Measurements from ENCODE around the gene DUSP21. TPM values are rescaled to one million over a fixed set of nuclear protein-coding genes. Genes with fewer than 3 reads are reported as not detected.
"Not testable (repeated sequence)": the region's sequence is repeated elsewhere in the genome, so short reads cannot be mapped to it uniquely, and the experiment has no call there.

Gene DUSP21
- polyA plus RNA-seq, 1 of the 3 experiments (the other 2 are of a cell fraction): not detected

DNA sequence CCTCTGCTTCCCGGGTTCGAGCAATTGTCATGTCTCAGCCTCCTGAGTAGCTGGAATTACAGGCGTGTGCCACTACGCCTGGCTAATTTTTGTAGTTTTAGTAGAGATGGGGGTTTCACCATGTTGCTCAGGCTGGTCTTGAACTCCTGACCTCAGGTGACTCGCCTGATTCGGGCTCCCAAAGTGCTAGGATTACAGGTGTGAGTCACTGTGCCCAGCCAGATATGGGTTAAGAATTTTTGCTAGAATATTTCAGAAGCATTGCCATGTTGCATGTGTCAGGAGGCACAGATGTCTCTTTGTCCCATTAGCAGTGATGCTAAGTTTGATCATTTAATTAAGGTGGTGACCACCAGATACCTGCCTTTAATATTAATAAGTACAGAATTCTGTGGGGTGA is 7.1 kb downstream of the DUSP21 start:
- TF ChIP-seq RXRA (IDR thresholded peaks at IDR 0.05; ENCODE audit: borderline replicate concordance, low read depth): 0 out of 2 replicates have a peak, but pooled peaks have one; percentile 12
- WGBS (ENCODE audit: low lambda C conversion rate): 39% methylated on average over 6 of the region's 6 CpGs

DNA sequence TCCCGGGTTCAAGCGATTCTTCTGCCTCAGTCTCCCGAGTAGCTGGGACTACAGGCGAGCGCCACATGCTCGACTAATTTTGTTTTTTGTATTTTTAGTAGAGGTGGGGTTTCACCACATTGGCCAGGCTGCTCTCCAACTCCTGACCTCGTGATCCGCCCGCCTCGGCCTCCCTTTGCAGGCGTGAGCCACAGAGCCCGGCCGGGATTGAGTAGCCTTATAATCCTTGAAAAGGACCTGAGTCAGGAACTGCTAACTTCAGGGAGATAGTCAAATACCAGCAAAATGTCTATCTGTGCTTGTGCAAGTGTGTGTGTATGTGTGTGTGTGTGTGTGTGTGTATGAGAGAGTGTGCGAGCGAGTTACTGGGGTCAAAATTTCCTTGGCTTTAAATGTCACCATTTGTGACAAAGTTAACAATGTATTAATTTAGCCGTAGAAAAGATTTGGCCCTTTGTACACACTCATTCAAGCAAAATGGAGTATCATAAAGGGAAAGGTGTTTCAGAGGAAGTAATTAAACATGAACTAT is 27.4 kb downstream of the DUSP21 start:
- Histone ChIP-seq H3K4me3 (ENCODE audit: low read depth in 2 of 2, low read length in 1 of 2) (peak overlapping the region; percentile 87 to 92), H4K20me1 (ENCODE audit: insufficient read depth) (peaks cover 14% of the 10 kb centered on the region), H3K27me3 (ENCODE audit: insufficient read depth) (no peaks in the 10 kb centered on the region), H3K9me2 (no peaks in the 10 kb centered on the region), H3K27ac (ENCODE audit: low read depth in 2 of 2, low read length in 1 of 2) (no peak overlapping the region), H3K9me3 (no peaks in the 10 kb centered on the region), H3K4me1 (ENCODE audit: control insufficient read depth in 1 of 2, insufficient read depth in 2 of 2, low read depth in 1 of 2, low read length in 1 of 2) (peaks cover 0 to 4% of the 10 kb centered on the region in 2 experiments; a peak in 3 of 4 replicates), H3F3A (replicated peaks; ENCODE audit: insufficient read depth) (peaks cover 10% of the 10 kb centered on the region), H2AFZ (ENCODE audit: low read depth) (peak overlapping the region; percentile 61), H3K36me3 (replicated peaks in 1 of 2; ENCODE audit: control insufficient read depth in 1 of 2, insufficient read depth in 2 of 2, low read length in 1 of 2) (no peaks in the 10 kb centered on the region), H3K4me2 (peak overlapping the region; percentile 81), H3K79me2 (ENCODE audit: insufficient read depth) (peaks cover 47% of the 10 kb centered on the region), H3K9ac (peak overlapping the region; percentile 85; the same call in 1 of the 2 replicates)
- DNase-seq: no peak
- ChIA-PET CTCF (interaction anchor here (2.0 kb wide), 1 partner anchor 199 kb away, joined by 10 read pairs; no protein-coding TSS in a partner anchor), POLR2A (interaction anchor here (0.7 kb wide), 1 partner anchor 196 kb away, joined by 3 read pairs; no protein-coding TSS in a partner anchor)
- TF ChIP-seq POLR2AphosphoS5 (IDR thresholded peaks at IDR 0.05; ENCODE audit: low read depth, low read length) (no peak), GATA2 (CRISPR knock-in tag; IDR thresholded peaks at IDR 0.05) (no peak), NRF1 (IDR thresholded peaks at IDR 0.05; ENCODE audit: low read depth, low read length) (no peak), MXI1 (IDR thresholded peaks at IDR 0.05; ENCODE audit: low read depth, low read length) (no peak), NFIC (IDR thresholded peaks at IDR 0.05; ENCODE audit: borderline replicate concordance) (no peak), CHD2 (IDR thresholded peaks at IDR 0.05; ENCODE audit: low read length, partially characterized antibody) (no peak), EZH2phosphoT487 (IDR thresholded peaks at IDR 0.05; ENCODE audit: borderline replicate concordance, low read depth) (no peak)
- 95% methylated on average over 16 of the region's 16 CpGs for WGBS (ENCODE audit: low lambda C conversion rate)

More for the DNA sequence above, 7.1 kb downstream of the DUSP21 start:
- CTCF ChIA-PET; H3K4me3 ChIP-seq (ENCODE audit: low read depth in 2 of 2, low read length in 1 of 2); H3K4me2 ChIP-seq; H3K27me3 ChIP-seq (ENCODE audit: insufficient read depth); H3K9me3 ChIP-seq; H3F3A ChIP-seq (replicated peaks; ENCODE audit: insufficient read depth); H3K9me2 ChIP-seq; H3K79me2 ChIP-seq (ENCODE audit: insufficient read depth); POLR2A ChIA-PET; H3K9ac ChIP-seq; H3K36me3 ChIP-seq (replicated peaks in 1 of 2; ENCODE audit: control insufficient read depth in 1 of 2, insufficient read depth in 2 of 2, low read length in 1 of 2); H3K27ac ChIP-seq (ENCODE audit: low read depth in 2 of 2, low read length in 1 of 2); H3K4me1 ChIP-seq (ENCODE audit: control insufficient read depth in 1 of 2, insufficient read depth in 2 of 2, low read depth in 1 of 2, low read length in 1 of 2); DNase-seq; H2AFZ ChIP-seq (ENCODE audit: low read depth); H4K20me1 ChIP-seq (ENCODE audit: insufficient read depth): not testable (repeated sequence)

DNA sequence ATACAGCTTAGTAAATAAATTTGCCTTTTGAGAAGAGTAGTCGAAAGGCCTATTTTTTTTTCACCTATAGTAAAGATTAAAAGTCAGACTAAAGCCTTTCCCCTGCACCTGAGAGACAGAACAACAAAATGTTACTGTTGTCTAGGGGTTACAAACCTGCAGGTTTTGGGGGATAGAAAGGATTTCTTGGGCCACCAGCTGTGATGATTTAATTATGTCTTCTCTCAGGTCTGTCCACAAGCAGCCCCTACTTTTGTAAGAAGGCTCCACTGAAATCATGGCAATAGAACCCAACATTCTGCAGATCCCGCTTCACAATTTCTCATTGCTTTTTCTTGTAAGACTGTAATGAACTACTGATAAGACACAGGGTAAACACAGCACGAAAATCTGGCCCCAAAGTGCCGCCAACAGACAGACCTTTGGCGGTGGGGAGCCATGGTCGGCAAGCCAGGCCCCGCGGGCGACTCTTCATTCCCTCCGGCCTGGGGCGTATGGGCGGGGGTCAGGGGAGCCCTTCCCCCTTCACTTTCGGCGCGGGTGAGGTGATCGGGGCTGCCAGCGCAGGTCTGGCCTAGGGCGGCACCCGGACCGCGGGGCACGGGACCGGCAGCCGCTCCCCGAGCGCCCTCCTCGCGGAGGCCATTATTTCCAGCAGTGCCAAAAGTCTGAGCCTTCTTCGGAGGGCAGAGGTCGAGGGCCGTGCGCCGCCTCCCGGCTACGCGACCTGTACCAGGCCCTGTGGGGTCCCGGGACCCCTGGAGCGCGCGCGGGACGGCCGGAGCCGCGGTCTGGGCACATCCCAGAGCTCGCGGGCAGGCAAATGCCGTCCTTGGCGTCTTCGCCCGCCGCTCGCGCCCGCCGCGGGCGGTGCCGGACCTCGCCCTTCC is 28.4 kb downstream of the DUSP21 start:
- Histone ChIP-seq H3K9me3 (no peaks in the 10 kb centered on the region), H3K27ac (ENCODE audit: low read depth in 2 of 2, low read length in 1 of 2) (peak overlapping the region; percentile 90 to 94), H4K20me1 (ENCODE audit: insufficient read depth) (peaks cover 15% of the 10 kb centered on the region), H3F3A (replicated peaks; ENCODE audit: insufficient read depth) (peaks cover 10% of the 10 kb centered on the region), H3K4me3 (ENCODE audit: low read depth in 2 of 2, low read length in 1 of 2) (peak overlapping the region; percentile 87 to 92), H3K4me2 (peak overlapping the region; percentile 81), H2AFZ (ENCODE audit: low read depth) (peak overlapping the region; percentile 61), H3K27me3 (ENCODE audit: insufficient read depth) (no peaks in the 10 kb centered on the region), H3K4me1 (ENCODE audit: control insufficient read depth in 1 of 2, insufficient read depth in 2 of 2, low read depth in 1 of 2, low read length in 1 of 2) (peaks cover 0 to 4% of the 10 kb centered on the region in 2 experiments; a peak in 3 of 4 replicates), H3K9me2 (no peaks in the 10 kb centered on the region), H3K36me3 (replicated peaks in 1 of 2; ENCODE audit: control insufficient read depth in 1 of 2, insufficient read depth in 2 of 2, low read length in 1 of 2) (peaks cover 0 to 3% of the 10 kb centered on the region in 2 experiments), H3K9ac (peak overlapping the region; percentile 85), H3K79me2 (ENCODE audit: insufficient read depth) (peaks cover 57% of the 10 kb centered on the region)
- WGBS (ENCODE audit: low lambda C conversion rate): 10% methylated on average over 6 of the region's 60 CpGs
- TF ChIP-seq GABPA (IDR thresholded peaks at IDR 0.05; ENCODE audit: low read depth) (no peak), FOXM1 (IDR thresholded peaks at IDR 0.05; ENCODE audit: low read depth) (0 out of 2 replicates have a peak, but pooled peaks have one; percentile 19)
- DNase-seq: no peak
- ChIA-PET CTCF (interaction anchor here (2.0 kb wide), 1 partner anchor 198 kb away, joined by 10 read pairs; no protein-coding TSS in a partner anchor), POLR2A (interaction anchor here (0.7 to 0.8 kb wide), 3 partner anchors 197 to 332 kb away, joined by 3 read pairs; no protein-coding TSS in a partner anchor)

Data from SK-N-SH (cell line).